ENCODE results near the gene DLGAP1.

DLGAP1 gene

GRCh38 chr18:3982541-3982940 lies 472.6 kb downstream of the DLGAP1 start:
- no peak for TF ChIP-seq CSDC2 (CRISPR knock-in tag; IDR thresholded peaks at IDR 0.05)
- no peak for TF ChIP-seq ZNF8 (CRISPR knock-in tag; IDR thresholded peaks at IDR 0.05)
- no peak for TF ChIP-seq OSR1 (CRISPR knock-in tag; IDR thresholded peaks at IDR 0.05)
- no peak for TF ChIP-seq TOX (CRISPR knock-in tag; IDR thresholded peaks at IDR 0.05; ENCODE audit: borderline replicate concordance)
- TF ChIP-seq GLIS3 (CRISPR knock-in tag; IDR thresholded peaks at IDR 0.05), result no peak
- TF ChIP-seq SNAI2 (CRISPR knock-in tag; IDR thresholded peaks at IDR 0.05), result no peak
- TF ChIP-seq TSHZ2 (CRISPR knock-in tag; IDR thresholded peaks at IDR 0.05), result no peak
- no peak for TF ChIP-seq PATZ1 (CRISPR knock-in tag; IDR thresholded peaks at IDR 0.05; ENCODE audit: borderline replicate concordance)
- TF ChIP-seq ZC3H10 (CRISPR knock-in tag; IDR thresholded peaks at IDR 0.05), result no peak
- no peak for TF ChIP-seq CREB5 (CRISPR knock-in tag; IDR thresholded peaks at IDR 0.05; ENCODE audit: low read depth)
- no peak for TF ChIP-seq ZNF565 (CRISPR knock-in tag; conservative IDR thresholded peaks at IDR 0.05; ENCODE audit: low read depth)
- no peak for TF ChIP-seq TCF4 (CRISPR knock-in tag; IDR thresholded peaks at IDR 0.05; ENCODE audit: borderline replicate concordance)
- no peak for TF ChIP-seq CSRNP3 (CRISPR knock-in tag; IDR thresholded peaks at IDR 0.05)
- ATAC-seq, result no peak

GRCh38 chr18:3979024-3979423 lies 476.1 kb downstream of the DLGAP1 start:
- TF ChIP-seq ZNF8 (CRISPR knock-in tag; IDR thresholded peaks at IDR 0.05) (no peak), TSHZ2 (CRISPR knock-in tag; IDR thresholded peaks at IDR 0.05) (no peak), ZFP3 (CRISPR knock-in tag; IDR thresholded peaks at IDR 0.05) (no peak), SNAI2 (CRISPR knock-in tag; IDR thresholded peaks at IDR 0.05) (no peak), TCF4 (CRISPR knock-in tag; IDR thresholded peaks at IDR 0.05; ENCODE audit: borderline replicate concordance) (no peak), ARNTL (CRISPR knock-in tag; IDR thresholded peaks at IDR 0.05; ENCODE audit: borderline replicate concordance, low read depth) (no peak), ZNF565 (CRISPR knock-in tag; conservative IDR thresholded peaks at IDR 0.05; ENCODE audit: low read depth) (no peak), CSDC2 (CRISPR knock-in tag; IDR thresholded peaks at IDR 0.05) (no peak), PPARA (CRISPR knock-in tag; IDR thresholded peaks at IDR 0.05; ENCODE audit: borderline replicate concordance) (no peak), RARB (CRISPR knock-in tag; IDR thresholded peaks at IDR 0.05) (no peak), CSRNP3 (CRISPR knock-in tag; IDR thresholded peaks at IDR 0.05) (no peak), ISL1 (CRISPR knock-in tag; IDR thresholded peaks at IDR 0.05) (no peak), POU6F1 (CRISPR knock-in tag; IDR thresholded peaks at IDR 0.05; ENCODE audit: borderline replicate concordance, low read depth) (no peak), TOX (CRISPR knock-in tag; IDR thresholded peaks at IDR 0.05; ENCODE audit: borderline replicate concordance) (no peak), ZC3H10 (CRISPR knock-in tag; IDR thresholded peaks at IDR 0.05) (no peak), GLIS3 (CRISPR knock-in tag; IDR thresholded peaks at IDR 0.05) (no peak), ZNF70 (CRISPR knock-in tag; IDR thresholded peaks at IDR 0.05) (no peak), OSR1 (CRISPR knock-in tag; IDR thresholded peaks at IDR 0.05) (no peak), ESRRG (CRISPR knock-in tag; IDR thresholded peaks at IDR 0.05) (no peak), BACH2 (CRISPR knock-in tag; IDR thresholded peaks at IDR 0.05; ENCODE audit: borderline replicate concordance) (no peak)
- no peak for ATAC-seq

Data from SK-N-SH treated with all-trans-retinoic acid at 6 μM for 48 hours (cell line).